PC-9 (cell line): ENCODE results near the gene ZNF236.

Experiments used
- EZH2 ChIP-seq: fragments of 200-600 bp; sonication (generic); IDR thresholded peaks from 2 replicates; pipeline ENCODE4 v1.8.0; 2017; ENCODE audit warnings: antibody characterized with exemption, low read depth
- TF ChIP-seq, protein P1 (sequence below): fragments of 200-600 bp; sonication (generic); conservative IDR thresholded peaks from 2 replicates; pipeline ENCODE4 v1.6.1; 2017; ENCODE audit warnings: mixed run types, antibody characterized with exemption, mild to moderate bottlenecking, moderate library complexity

DNA sequence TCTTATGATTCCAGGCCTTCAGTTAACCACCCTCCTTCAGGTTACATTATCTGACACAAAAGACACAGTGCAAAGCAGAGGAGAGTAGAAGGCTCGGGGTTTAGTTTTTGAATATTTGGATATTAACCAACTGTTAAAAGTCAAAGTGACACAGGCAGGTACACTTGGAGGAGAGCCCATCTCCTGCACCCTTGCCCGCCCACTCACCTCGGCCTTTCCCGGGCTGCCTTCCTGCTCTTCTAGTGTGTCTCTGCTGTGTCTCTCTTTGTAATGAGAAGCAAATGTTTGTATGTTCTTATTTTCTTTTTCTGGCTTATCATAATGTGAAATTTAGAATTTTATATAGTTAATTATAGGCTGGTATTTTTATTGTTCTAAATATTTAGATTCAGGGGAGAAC is 35.1 kb downstream of the ZNF236 start:
- no peak for TF ChIP-seq EZH2
- TF ChIP-seq, protein P1, sequence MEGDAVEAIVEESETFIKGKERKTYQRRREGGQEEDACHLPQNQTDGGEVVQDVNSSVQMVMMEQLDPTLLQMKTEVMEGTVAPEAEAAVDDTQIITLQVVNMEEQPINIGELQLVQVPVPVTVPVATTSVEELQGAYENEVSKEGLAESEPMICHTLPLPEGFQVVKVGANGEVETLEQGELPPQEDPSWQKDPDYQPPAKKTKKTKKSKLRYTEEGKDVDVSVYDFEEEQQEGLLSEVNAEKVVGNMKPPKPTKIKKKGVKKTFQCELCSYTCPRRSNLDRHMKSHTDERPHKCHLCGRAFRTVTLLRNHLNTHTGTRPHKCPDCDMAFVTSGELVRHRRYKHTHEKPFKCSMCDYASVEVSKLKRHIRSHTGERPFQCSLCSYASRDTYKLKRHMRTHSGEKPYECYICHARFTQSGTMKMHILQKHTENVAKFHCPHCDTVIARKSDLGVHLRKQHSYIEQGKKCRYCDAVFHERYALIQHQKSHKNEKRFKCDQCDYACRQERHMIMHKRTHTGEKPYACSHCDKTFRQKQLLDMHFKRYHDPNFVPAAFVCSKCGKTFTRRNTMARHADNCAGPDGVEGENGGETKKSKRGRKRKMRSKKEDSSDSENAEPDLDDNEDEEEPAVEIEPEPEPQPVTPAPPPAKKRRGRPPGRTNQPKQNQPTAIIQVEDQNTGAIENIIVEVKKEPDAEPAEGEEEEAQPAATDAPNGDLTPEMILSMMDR = no peak
